GM10266 (cell line): Measurements from ENCODE around the gene UNC13D.

Experiments used
- DNase-seq: peaks from one replicate; pipeline ENCODE4 v3.0.0; 2012; ENCODE audit errors: extremely low spot score
- CTCF ChIP-seq: IDR thresholded peaks from 2 replicates; pipeline ENCODE4 v1.5.1; 2012; ENCODE audit warnings: mild to moderate bottlenecking, low read depth; ENCODE audit not compliant: control insufficient read depth, insufficient read depth; ENCODE audit errors: missing control alignments

The UNC13D gene

GRCh38 chr17:75849724-75850123 lies 5.5 kb upstream of the UNC13D start:
- DNase-seq, result no peak
- TF ChIP-seq CTCF, result no peak

GRCh38 chr17:75849279-75849646 lies 5.1 kb upstream of the UNC13D start:
- no peak for DNase-seq
- TF ChIP-seq CTCF, result no peak

- DNase-seq, result peak; percentile 49
- peak; percentile 78 for TF ChIP-seq CTCF
Measured at GRCh38 chr17:75848523-75849278, 4.5 kb upstream of the UNC13D start.

GRCh38 chr17:75847614-75848522 lies 3.7 kb upstream of the UNC13D start:
- no peak for TF ChIP-seq CTCF
- DNase-seq, result no peak

GRCh38 chr17:75846692-75847613 lies 2.7 kb upstream of the UNC13D start:
- no peak for DNase-seq
- no peak for TF ChIP-seq CTCF

- no peak for TF ChIP-seq CTCF
- no peak for DNase-seq
Measured at GRCh38 chr17:75845933-75846691, 1.9 kb upstream of the UNC13D start.
